Measurements from ENCODE around the gene FZD8.

The FZD8 gene

DNA sequence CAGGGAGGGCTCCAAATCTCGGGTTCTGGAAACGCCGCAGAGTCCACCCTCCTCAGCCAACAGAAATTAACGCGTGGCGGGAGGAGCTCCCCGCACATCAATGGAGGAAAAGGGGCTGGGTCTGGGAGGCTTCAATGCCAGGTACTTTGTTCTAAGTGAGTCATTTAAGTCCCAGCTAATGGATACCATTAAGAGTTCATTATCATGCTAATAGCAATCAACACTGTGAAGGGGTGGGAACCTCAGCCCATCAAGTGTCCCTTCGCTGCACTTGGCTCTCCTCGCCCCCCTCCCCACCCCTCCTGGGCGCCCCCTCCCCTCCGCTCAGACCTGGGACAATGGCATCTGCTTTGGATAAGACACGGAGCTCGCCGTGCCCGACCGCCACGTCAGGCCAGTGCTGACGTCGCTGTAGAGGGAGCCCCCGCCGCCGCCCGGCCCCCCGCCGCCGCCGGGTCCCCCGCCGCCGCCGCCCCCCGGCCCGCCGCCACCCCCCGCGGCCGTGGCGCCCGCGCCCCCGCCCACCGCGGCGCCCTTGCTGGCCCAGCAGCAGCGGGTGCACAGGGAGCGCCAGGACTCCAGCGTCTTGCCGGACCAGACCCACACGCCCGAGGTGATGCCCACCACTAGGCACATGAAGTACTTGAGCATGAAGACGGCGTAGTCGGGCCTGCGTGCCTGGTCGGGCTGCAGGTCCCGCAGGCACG lies 2.9 kb downstream of the FZD8 start:
- Histone ChIP-seq H3K9ac (ENCODE audit: insufficient read length) (peak overlapping the region; percentile 45), H3K4me3 (peak overlapping the region; percentile 78), H3K27ac (no peak overlapping the region), H3K9me3 (ENCODE audit: low read depth, low read length) (no peaks in the 10 kb centered on the region), H3K36me3 (ENCODE audit: insufficient read depth, low read length) (no peaks in the 10 kb centered on the region)
- DNase-seq (ENCODE audit: low read depth, low spot score), result no peak
- TF ChIP-seq POLR2AphosphoS5 (IDR thresholded peaks at IDR 0.05; ENCODE audit: borderline replicate concordance, low read depth, low read length), result no peak
- TF ChIP-seq FOXP2 (optimal IDR thresholded peaks at IDR 0.05; ENCODE audit: control extremely low read depth, extremely low read length, insufficient read depth), result no peak
- no peak for TF ChIP-seq EZH2 (IDR thresholded peaks at IDR 0.05)

DNA sequence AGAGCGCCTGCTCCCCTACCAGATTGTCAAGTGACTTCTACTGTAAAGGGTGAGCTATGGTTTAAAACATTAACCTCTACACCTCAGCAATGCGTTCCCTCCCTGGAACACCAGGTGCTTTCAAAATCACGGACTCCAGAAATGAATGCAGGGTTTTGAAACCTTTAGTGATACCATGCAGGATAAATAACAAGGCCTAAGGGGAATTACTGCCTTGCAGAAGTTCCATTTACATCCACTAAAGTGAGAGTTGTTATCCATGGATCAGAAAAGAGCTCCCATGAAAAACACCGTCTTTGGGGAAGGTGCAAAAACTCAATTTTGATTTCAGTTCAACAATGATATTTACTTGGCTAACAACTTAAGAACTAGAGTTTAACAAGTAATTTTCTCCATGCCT lies 4.0 kb downstream of the FZD8 start:
- TF ChIP-seq POLR2AphosphoS5 (IDR thresholded peaks at IDR 0.05; ENCODE audit: borderline replicate concordance, low read depth, low read length), result no peak
- TF ChIP-seq EZH2 (IDR thresholded peaks at IDR 0.05), result no peak
- no peak for TF ChIP-seq FOXP2 (optimal IDR thresholded peaks at IDR 0.05; ENCODE audit: control extremely low read depth, extremely low read length, insufficient read depth)
- peak overlapping the region; percentile 48 for H3K27ac ChIP-seq
- H3K4me3 ChIP-seq, result peak overlapping the region; percentile 75
- no peak overlapping the region for H3K9ac ChIP-seq (ENCODE audit: insufficient read length)
- no peaks in the 10 kb centered on the region for H3K9me3 ChIP-seq (ENCODE audit: low read depth, low read length)
- no peaks in the 10 kb centered on the region for H3K36me3 ChIP-seq (ENCODE audit: insufficient read depth, low read length)
- no peak for DNase-seq (ENCODE audit: low read depth, low spot score)

GRCh38 chr10:35637462-35637861 lies 4.6 kb downstream of the FZD8 start:
- Histone ChIP-seq H3K27ac (peak overlapping the region; percentile 48), H3K9me3 (ENCODE audit: low read depth, low read length) (no peaks in the 10 kb centered on the region), H3K9ac (ENCODE audit: insufficient read length) (peak overlapping the region; percentile 22), H3K4me3 (peak overlapping the region; percentile 75), H3K36me3 (ENCODE audit: insufficient read depth, low read length) (no peaks in the 10 kb centered on the region)
- DNase-seq (ENCODE audit: low read depth, low spot score), result no peak
- peak; percentile 21; the same call in 1 of the 2 replicates for TF ChIP-seq POLR2AphosphoS5 (IDR thresholded peaks at IDR 0.05; ENCODE audit: borderline replicate concordance, low read depth, low read length)
- no peak for TF ChIP-seq EZH2 (IDR thresholded peaks at IDR 0.05)
- no peak for TF ChIP-seq FOXP2 (optimal IDR thresholded peaks at IDR 0.05; ENCODE audit: control extremely low read depth, extremely low read length, insufficient read depth)

- no peak overlapping the region; the same call in 1 of the 2 replicates for H3K27ac ChIP-seq
- no peak for TF ChIP-seq POLR2AphosphoS5 (IDR thresholded peaks at IDR 0.05; ENCODE audit: borderline replicate concordance, low read depth, low read length)
- no peak for TF ChIP-seq EZH2 (IDR thresholded peaks at IDR 0.05)
- TF ChIP-seq FOXP2 (optimal IDR thresholded peaks at IDR 0.05; ENCODE audit: control extremely low read depth, extremely low read length, insufficient read depth), result no peak
- no peaks in the 10 kb centered on the region for H3K36me3 ChIP-seq (ENCODE audit: insufficient read depth, low read length)
- H3K9ac ChIP-seq (ENCODE audit: insufficient read length), result peak overlapping the region; percentile 22
- peak overlapping the region; percentile 75 for H3K4me3 ChIP-seq
- no peak for DNase-seq (ENCODE audit: low read depth, low spot score)
- H3K9me3 ChIP-seq (ENCODE audit: low read depth, low read length), result no peaks in the 10 kb centered on the region
Observed at GRCh38 chr10:35636956-35637355, 5.1 kb downstream of the FZD8 start.

DNA sequence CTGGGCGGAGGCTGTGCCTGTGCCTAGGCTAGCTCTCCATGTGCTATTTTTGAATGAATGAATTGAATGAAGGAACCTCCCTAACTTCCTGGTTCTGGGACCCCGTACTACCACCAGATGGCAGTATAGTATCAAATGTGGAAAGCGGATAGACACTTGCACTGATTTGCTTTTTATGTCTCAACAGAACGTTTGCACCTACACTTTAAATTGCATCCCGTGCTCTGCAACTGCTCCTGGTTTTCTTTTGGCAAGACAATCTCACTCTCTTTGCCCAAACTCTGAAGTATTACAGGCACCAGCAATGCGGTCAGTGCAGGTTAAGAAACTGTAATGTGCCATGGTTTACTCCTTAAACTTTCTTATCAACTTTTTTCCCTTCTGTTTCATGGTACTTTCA lies 6.5 kb downstream of the FZD8 start:
- H3K9ac ChIP-seq (ENCODE audit: insufficient read length), result no peak overlapping the region
- no peak for DNase-seq (ENCODE audit: low read depth, low spot score)
- H3K36me3 ChIP-seq (ENCODE audit: insufficient read depth, low read length), result no peaks in the 10 kb centered on the region
- peak overlapping the region; percentile 33; the same call in 1 of the 2 replicates for H3K4me3 ChIP-seq
- no peaks in the 10 kb centered on the region for H3K9me3 ChIP-seq (ENCODE audit: low read depth, low read length)
- peak overlapping the region; percentile 57; the same call in 1 of the 2 replicates for H3K27ac ChIP-seq
- TF ChIP-seq POLR2AphosphoS5 (IDR thresholded peaks at IDR 0.05; ENCODE audit: borderline replicate concordance, low read depth, low read length), result no peak
- TF ChIP-seq FOXP2 (optimal IDR thresholded peaks at IDR 0.05; ENCODE audit: control extremely low read depth, extremely low read length, insufficient read depth), result no peak
- TF ChIP-seq EZH2 (IDR thresholded peaks at IDR 0.05), result no peak

DNA sequence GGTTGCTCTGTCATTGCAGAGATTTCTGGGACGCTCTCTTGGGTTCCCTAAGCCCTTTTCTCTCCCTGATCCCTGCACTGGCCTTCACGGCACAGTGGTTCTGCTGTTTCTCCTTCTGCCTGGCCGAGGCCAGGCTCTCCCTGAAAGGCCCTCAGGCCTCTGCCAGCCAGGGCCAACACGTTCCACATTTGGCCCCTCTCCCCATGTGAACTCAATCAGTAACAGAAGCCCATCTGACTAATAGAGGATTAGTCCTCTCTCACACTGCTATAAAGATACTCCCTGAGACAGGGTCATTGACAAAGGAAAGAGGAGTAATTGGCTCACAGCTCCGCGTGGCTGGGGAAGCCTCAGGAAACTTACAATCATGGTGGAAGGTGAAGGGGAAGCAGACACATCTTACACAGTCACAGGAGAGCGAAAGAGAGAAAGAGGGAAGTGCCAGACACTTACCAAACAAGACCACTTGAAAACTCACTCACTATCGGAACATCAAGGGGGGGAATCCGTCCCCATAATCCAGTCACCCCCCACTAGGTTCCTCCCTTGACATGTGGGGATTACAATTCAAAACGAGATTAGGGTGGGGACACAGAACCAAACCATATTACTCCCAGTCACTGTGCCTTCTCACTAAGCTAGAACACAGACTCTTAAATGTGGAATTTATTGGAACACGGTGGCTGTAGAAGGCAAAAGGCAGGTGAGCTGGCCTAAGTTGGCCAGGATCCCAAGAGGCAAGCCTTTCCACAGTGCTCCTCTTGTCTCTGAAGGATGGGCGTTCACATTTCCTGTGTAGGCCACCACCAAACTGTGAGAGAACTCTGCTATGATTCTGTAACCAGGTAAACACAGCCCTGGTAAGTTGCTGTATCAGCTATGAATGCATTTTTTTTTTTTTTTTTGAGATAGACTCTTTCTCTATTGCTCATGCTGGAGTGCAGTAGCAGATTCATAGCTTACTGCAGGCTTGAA lies 8.8 kb downstream of the FZD8 start:
- no peak overlapping the region for H3K4me3 ChIP-seq
- TF ChIP-seq POLR2AphosphoS5 (IDR thresholded peaks at IDR 0.05; ENCODE audit: borderline replicate concordance, low read depth, low read length) (no peak), FOXP2 (optimal IDR thresholded peaks at IDR 0.05; ENCODE audit: control extremely low read depth, extremely low read length, insufficient read depth) (no peak), EZH2 (IDR thresholded peaks at IDR 0.05) (no peak)
- H3K27ac ChIP-seq, result no peak overlapping the region
- H3K36me3 ChIP-seq (ENCODE audit: insufficient read depth, low read length), result no peaks in the 10 kb centered on the region
- no peak overlapping the region for H3K9ac ChIP-seq (ENCODE audit: insufficient read length)
- H3K9me3 ChIP-seq (ENCODE audit: low read depth, low read length), result no peaks in the 10 kb centered on the region
- no peak for DNase-seq (ENCODE audit: low read depth, low spot score)

DNA sequence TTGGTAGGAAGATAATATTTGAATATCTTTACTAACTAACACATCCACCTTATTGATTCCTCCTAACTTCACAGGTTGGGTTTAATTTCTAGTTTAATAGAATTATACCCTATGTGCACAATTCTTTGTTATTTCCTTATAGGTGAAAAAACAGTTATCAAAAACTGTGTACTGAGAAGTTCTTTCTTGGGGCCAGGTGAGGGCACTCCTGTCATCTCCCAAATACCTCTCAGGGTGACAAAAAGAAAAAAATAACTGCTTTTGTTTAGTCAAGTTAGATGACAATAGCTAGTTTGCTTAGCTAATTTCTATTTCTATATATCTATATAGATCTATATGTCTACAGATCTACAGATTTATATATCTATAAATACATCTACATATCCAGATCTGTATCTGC lies 10.1 kb downstream of the FZD8 start:
- H3K36me3 ChIP-seq (ENCODE audit: insufficient read depth, low read length), result no peaks in the 10 kb centered on the region
- TF ChIP-seq POLR2AphosphoS5 (IDR thresholded peaks at IDR 0.05; ENCODE audit: borderline replicate concordance, low read depth, low read length) (no peak), EZH2 (IDR thresholded peaks at IDR 0.05) (no peak), FOXP2 (optimal IDR thresholded peaks at IDR 0.05; ENCODE audit: control extremely low read depth, extremely low read length, insufficient read depth) (no peak)
- H3K27ac ChIP-seq, result no peak overlapping the region
- no peak overlapping the region for H3K9ac ChIP-seq (ENCODE audit: insufficient read length)
- DNase-seq (ENCODE audit: low read depth, low spot score), result no peak
- no peaks in the 10 kb centered on the region for H3K9me3 ChIP-seq (ENCODE audit: low read depth, low read length)
- H3K4me3 ChIP-seq, result no peak overlapping the region

GRCh38 chr10:35631404-35631803 lies 10.7 kb downstream of the FZD8 start:
- H3K27ac ChIP-seq, result no peak overlapping the region
- no peak overlapping the region for H3K9ac ChIP-seq (ENCODE audit: insufficient read length)
- no peaks in the 10 kb centered on the region for H3K36me3 ChIP-seq (ENCODE audit: insufficient read depth, low read length)
- H3K9me3 ChIP-seq (ENCODE audit: low read depth, low read length), result no peaks in the 10 kb centered on the region
- H3K4me3 ChIP-seq, result no peak overlapping the region
- TF ChIP-seq EZH2 (IDR thresholded peaks at IDR 0.05) (no peak), FOXP2 (optimal IDR thresholded peaks at IDR 0.05; ENCODE audit: control extremely low read depth, extremely low read length, insufficient read depth) (no peak), POLR2AphosphoS5 (IDR thresholded peaks at IDR 0.05; ENCODE audit: borderline replicate concordance, low read depth, low read length) (no peak)
- no peak for DNase-seq (ENCODE audit: low read depth, low spot score)

Data from SK-N-MC (cell line).